Breast epithelium (tissue), 3 donors: ENCODE results near the gene RNF11.

ENCODE experiments used
- POLR2AphosphoS5 ChIP-seq, 3 donors: sonication (generic); formaldehyde crosslinking; IDR thresholded peaks; one replicate each; pipeline ENCODE4 v1.6.1; 2017; ENCODE audit warnings: antibody characterized with exemption in 3 of 3
- TF ChIP-seq, protein P1 (sequence below), 3 donors: fragments of 450-650 bp; IDR thresholded peaks; one replicate each; pipeline ENCODE4 v1.5.1; 2016 to 2017; ENCODE audit warnings: antibody characterized with exemption in 3 of 3, mild to moderate bottlenecking in 3 of 3, moderate library complexity in 3 of 3

DNA sequence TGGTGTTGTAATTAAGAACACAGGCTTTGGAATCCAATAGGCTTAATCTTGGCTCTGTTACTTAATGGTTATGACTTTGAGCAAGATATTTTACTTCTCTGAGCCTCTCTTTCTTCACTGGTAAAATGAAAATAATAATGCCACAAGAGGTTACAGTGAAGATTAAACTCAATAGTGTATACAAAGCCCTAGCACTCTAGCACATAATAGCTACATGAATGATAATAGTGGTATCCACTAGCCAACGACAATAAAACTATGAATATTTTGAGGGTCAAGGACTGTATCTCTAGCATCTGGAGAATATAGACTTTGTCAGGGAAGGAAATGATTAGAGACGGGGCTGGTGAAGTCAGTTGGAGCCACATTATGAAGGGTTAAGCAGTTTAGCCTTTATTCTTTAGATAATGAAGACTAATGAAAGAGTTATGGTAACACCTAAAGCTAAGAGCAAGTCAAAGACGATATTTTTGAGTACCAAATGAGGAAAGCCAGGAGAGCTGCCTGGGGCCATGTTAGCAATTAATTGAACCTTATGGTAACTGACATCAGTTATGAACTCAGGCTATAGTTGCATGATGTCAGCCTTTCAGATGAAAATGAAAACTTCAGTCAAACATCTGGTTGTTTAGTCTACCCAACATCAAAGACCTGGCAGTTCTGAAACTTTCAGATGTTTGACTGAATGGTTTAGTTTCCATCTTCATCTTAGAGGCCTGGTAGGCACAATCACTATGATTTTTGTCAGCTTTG, 32.8 kb upstream of the RNF11 start:
- TF ChIP-seq POLR2AphosphoS5 (IDR thresholded peaks at IDR 0.05) = no peak
- TF ChIP-seq, protein P1, sequence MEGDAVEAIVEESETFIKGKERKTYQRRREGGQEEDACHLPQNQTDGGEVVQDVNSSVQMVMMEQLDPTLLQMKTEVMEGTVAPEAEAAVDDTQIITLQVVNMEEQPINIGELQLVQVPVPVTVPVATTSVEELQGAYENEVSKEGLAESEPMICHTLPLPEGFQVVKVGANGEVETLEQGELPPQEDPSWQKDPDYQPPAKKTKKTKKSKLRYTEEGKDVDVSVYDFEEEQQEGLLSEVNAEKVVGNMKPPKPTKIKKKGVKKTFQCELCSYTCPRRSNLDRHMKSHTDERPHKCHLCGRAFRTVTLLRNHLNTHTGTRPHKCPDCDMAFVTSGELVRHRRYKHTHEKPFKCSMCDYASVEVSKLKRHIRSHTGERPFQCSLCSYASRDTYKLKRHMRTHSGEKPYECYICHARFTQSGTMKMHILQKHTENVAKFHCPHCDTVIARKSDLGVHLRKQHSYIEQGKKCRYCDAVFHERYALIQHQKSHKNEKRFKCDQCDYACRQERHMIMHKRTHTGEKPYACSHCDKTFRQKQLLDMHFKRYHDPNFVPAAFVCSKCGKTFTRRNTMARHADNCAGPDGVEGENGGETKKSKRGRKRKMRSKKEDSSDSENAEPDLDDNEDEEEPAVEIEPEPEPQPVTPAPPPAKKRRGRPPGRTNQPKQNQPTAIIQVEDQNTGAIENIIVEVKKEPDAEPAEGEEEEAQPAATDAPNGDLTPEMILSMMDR (IDR thresholded peaks at IDR 0.05) = no peak
